Measurements from ENCODE around the gene CPNE2. TPM values are rescaled to one million over a fixed set of nuclear protein-coding genes. Genes with fewer than 3 reads are reported as not detected.

CPNE2 gene
- total RNA-seq, 4 donors from 2014 or later = 18.0 to 38.7 (median 27.8) TPM

GRCh38 chr16:57133886-57134285, 41.5 kb downstream of the CPNE2 start:
- 80% methylated on average over 1 of the region's 10 CpGs; no CpG with 5 or more reads in 1 of the 2 donors for WGBS, 2 donors (ENCODE audit: low coverage in 1 of 2)
- no peak overlapping the region for H3K27ac ChIP-seq
- no peaks in the 10 kb centered on the region for H3K9me3 ChIP-seq
- no peak overlapping the region for H3K4me3 ChIP-seq
- no peak for ATAC-seq
- no peak for TF ChIP-seq POLR2A (IDR thresholded peaks at IDR 0.05)
- no peak for TF ChIP-seq POLR2AphosphoS5 (IDR thresholded peaks at IDR 0.05)
- TF ChIP-seq EP300 (IDR thresholded peaks at IDR 0.05) = no peak
- no peak for TF ChIP-seq CTCF (IDR thresholded peaks at IDR 0.05)
- no peaks in the 10 kb centered on the region for H3K27me3 ChIP-seq
- H3K4me1 ChIP-seq = no peaks in the 10 kb centered on the region
- peaks cover 0 to 35% of the 10 kb centered on the region in 2 donors for H3K36me3 ChIP-seq

- Histone ChIP-seq H3K36me3 (peaks cover 0 to 33% of the 10 kb centered on the region in 2 donors), H3K4me3 (no peak overlapping the region), H3K27ac (no peak overlapping the region), H3K27me3 (no peaks in the 10 kb centered on the region), H3K9me3 (no peaks in the 10 kb centered on the region), H3K4me1 (peaks cover 0 to under 1% (median 0%) of the 10 kb centered on the region in 3 donors)
- no CpG with 5 or more reads among the region's 2 CpGs for WGBS, 2 donors (ENCODE audit: low coverage in 1 of 2)
- ATAC-seq = no peak
- no peak for TF ChIP-seq CTCF (IDR thresholded peaks at IDR 0.05)
Observed at GRCh38 chr16:57134982-57135381, 42.6 kb downstream of the CPNE2 start.

GRCh38 chr16:57137043-57137442, 44.7 kb downstream of the CPNE2 start:
- no peak for TF ChIP-seq CTCF (IDR thresholded peaks at IDR 0.05)
- TF ChIP-seq EP300 (IDR thresholded peaks at IDR 0.05) = no peak
- TF ChIP-seq POLR2A (IDR thresholded peaks at IDR 0.05) = no peak
- no peak for TF ChIP-seq POLR2AphosphoS5 (IDR thresholded peaks at IDR 0.05)
- no peaks in the 10 kb centered on the region for H3K9me3 ChIP-seq
- no peak for ATAC-seq
- whole genome bisulfite sequencing, 2 donors (ENCODE audit: low coverage in 1 of 2) = 80 to 86% methylated on average over 6 to 11 of the region's 14 CpGs
- no peak overlapping the region for H3K4me3 ChIP-seq
- peaks cover 0 to 28% of the 10 kb centered on the region in 2 donors for H3K36me3 ChIP-seq
- H3K4me1 ChIP-seq = peaks cover 0 to 18% (median 0%) of the 10 kb centered on the region in 3 donors
- no peak overlapping the region for H3K27ac ChIP-seq
- H3K27me3 ChIP-seq = no peaks in the 10 kb centered on the region

GRCh38 chr16:57137566-57138273, 45.3 kb downstream of the CPNE2 start:
- no peak for ATAC-seq
- Histone ChIP-seq H3K4me3 (no peak overlapping the region), H3K9me3 (no peaks in the 10 kb centered on the region), H3K36me3 (peaks cover 0 to 28% of the 10 kb centered on the region in 2 donors), H3K27me3 (no peaks in the 10 kb centered on the region), H3K4me1 (peaks cover 0 to 24% (median 0%) of the 10 kb centered on the region in 3 donors), H3K27ac (no peak overlapping the region)
- 69 to 89% methylated on average over 3 to 7 of the region's 10 CpGs for WGBS, 2 donors (ENCODE audit: low coverage in 1 of 2)
- TF ChIP-seq CTCF (IDR thresholded peaks at IDR 0.05) (no peak), POLR2AphosphoS5 (IDR thresholded peaks at IDR 0.05) (no peak), EP300 (IDR thresholded peaks at IDR 0.05) (no peak), POLR2A (IDR thresholded peaks at IDR 0.05) (no peak)

GRCh38 chr16:57138281-57138935, 46.0 kb downstream of the CPNE2 start:
- TF ChIP-seq CTCF (IDR thresholded peaks at IDR 0.05) (no peak), POLR2A (IDR thresholded peaks at IDR 0.05) (no peak), POLR2AphosphoS5 (IDR thresholded peaks at IDR 0.05) (no peak), EP300 (IDR thresholded peaks at IDR 0.05) (no peak)
- H3K4me3 ChIP-seq = no peak overlapping the region
- ATAC-seq = no peak
- no peaks in the 10 kb centered on the region for H3K9me3 ChIP-seq
- peaks cover 0 to 31% (median 0%) of the 10 kb centered on the region in 3 donors for H3K4me1 ChIP-seq
- no peaks in the 10 kb centered on the region for H3K27me3 ChIP-seq
- WGBS, 2 donors (ENCODE audit: low coverage in 1 of 2) = 67 to 80% methylated on average over 3 to 9 of the region's 10 CpGs
- no peak overlapping the region for H3K27ac ChIP-seq
- peaks cover 0 to 28% of the 10 kb centered on the region in 2 donors for H3K36me3 ChIP-seq
